ENCODE measurements around the gene C5orf24. TPM values are rescaled to one million over a fixed set of nuclear protein-coding genes. Genes with fewer than 3 reads are reported as not detected.

Gene C5orf24
- total and polyA plus RNA-seq, 10 of the 15 experiments (the other 5 are each of a cell fraction or from before 2014, with no cell fraction given): 5.4 to 26.8 (median 15.6) TPM

DNA sequence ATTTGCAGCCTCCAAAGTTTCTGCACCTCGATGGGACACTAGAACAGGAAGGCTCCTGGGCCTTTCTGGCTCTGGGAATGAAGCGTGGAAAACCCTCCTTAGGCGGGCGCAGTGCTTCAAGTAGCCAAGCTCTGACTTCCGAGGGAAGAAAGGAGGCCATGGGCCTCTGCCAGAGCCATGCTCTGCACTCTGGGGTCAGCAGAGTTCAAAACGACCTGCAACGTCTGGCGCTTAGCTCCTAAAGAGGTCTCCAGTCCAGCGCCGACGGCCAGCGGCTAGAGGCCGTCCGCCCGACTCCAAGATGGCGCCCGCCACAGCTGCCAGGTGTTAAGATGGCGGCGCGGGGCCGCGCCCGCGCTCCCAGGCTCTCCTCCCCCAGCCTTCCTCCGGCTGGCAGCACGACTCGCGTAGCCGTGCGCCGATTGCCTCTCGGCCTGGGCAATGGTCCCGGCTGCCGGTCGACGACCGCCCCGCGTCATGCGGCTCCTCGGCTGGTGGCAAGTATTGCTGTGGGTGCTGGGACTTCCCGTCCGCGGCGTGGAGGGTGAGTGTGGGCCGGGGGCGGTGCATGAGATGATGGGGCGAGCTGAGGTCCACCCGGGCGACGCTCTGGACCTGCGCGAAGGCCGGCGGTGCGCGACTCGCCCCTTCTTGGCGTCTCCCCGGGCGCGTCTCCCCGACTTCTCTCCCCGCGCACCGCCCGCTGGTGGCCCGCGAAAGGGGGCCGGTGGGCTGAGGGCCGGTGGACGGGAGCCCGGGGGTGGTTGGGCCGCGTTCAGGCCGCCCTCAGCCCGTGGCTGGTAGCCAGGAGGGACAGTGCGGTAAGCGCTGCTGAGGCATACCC lies 28.4 kb downstream of the C5orf24 start, which contains the start of gene TXNDC15 (continued):
- TF ChIP-seq, protein P1, sequence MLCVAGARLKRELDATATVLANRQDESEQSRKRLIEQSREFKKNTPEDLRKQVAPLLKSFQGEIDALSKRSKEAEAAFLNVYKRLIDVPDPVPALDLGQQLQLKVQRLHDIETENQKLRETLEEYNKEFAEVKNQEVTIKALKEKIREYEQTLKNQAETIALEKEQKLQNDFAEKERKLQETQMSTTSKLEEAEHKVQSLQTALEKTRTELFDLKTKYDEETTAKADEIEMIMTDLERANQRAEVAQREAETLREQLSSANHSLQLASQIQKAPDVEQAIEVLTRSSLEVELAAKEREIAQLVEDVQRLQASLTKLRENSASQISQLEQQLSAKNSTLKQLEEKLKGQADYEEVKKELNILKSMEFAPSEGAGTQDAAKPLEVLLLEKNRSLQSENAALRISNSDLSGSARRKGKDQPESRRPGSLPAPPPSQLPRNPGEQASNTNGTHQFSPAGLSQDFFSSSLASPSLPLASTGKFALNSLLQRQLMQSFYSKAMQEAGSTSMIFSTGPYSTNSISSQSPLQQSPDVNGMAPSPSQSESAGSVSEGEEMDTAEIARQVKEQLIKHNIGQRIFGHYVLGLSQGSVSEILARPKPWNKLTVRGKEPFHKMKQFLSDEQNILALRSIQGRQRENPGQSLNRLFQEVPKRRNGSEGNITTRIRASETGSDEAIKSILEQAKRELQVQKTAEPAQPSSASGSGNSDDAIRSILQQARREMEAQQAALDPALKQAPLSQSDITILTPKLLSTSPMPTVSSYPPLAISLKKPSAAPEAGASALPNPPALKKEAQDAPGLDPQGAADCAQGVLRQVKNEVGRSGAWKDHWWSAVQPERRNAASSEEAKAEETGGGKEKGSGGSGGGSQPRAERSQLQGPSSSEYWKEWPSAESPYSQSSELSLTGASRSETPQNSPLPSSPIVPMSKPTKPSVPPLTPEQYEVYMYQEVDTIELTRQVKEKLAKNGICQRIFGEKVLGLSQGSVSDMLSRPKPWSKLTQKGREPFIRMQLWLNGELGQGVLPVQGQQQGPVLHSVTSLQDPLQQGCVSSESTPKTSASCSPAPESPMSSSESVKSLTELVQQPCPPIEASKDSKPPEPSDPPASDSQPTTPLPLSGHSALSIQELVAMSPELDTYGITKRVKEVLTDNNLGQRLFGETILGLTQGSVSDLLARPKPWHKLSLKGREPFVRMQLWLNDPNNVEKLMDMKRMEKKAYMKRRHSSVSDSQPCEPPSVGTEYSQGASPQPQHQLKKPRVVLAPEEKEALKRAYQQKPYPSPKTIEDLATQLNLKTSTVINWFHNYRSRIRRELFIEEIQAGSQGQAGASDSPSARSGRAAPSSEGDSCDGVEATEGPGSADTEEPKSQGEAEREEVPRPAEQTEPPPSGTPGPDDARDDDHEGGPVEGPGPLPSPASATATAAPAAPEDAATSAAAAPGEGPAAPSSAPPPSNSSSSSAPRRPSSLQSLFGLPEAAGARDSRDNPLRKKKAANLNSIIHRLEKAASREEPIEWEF (IDR thresholded peaks at IDR 0.05; ENCODE audit: insufficient replicate concordance, low read depth, low read length): no peak
- TF ChIP-seq ZNF384 (IDR thresholded peaks at IDR 0.05; ENCODE audit: borderline replicate concordance, low read depth, low read length) (no peak), STAT3 (IDR thresholded peaks at IDR 0.05; ENCODE audit: low read depth, low read length) (no peak), WRNIP1 (IDR thresholded peaks at IDR 0.05; ENCODE audit: borderline replicate concordance, low read depth, low read length) (no peak), NRF1 (conservative IDR thresholded peaks at IDR 0.05; ENCODE audit: low read depth, low read length) (0 out of 2 replicates have a peak, but pooled peaks have one; percentile 8), ZBTB11 (CRISPR knock-in tag; IDR thresholded peaks at IDR 0.05) (no peak), ZNF24 (IDR thresholded peaks at IDR 0.05) (no peak), CEBPB (IDR thresholded peaks at IDR 0.05; ENCODE audit: borderline replicate concordance in 1 of 2, low read depth in 2 of 2, low read length in 2 of 2) (no peak), SUZ12 (IDR thresholded peaks at IDR 0.05; ENCODE audit: unreplicated experiment) (no peak), ZNF622 (IDR thresholded peaks at IDR 0.05) (no peak), PRDM15 (CRISPR knock-in tag; IDR thresholded peaks at IDR 0.05) (no peak)
- TF ChIP-seq, protein P2, sequence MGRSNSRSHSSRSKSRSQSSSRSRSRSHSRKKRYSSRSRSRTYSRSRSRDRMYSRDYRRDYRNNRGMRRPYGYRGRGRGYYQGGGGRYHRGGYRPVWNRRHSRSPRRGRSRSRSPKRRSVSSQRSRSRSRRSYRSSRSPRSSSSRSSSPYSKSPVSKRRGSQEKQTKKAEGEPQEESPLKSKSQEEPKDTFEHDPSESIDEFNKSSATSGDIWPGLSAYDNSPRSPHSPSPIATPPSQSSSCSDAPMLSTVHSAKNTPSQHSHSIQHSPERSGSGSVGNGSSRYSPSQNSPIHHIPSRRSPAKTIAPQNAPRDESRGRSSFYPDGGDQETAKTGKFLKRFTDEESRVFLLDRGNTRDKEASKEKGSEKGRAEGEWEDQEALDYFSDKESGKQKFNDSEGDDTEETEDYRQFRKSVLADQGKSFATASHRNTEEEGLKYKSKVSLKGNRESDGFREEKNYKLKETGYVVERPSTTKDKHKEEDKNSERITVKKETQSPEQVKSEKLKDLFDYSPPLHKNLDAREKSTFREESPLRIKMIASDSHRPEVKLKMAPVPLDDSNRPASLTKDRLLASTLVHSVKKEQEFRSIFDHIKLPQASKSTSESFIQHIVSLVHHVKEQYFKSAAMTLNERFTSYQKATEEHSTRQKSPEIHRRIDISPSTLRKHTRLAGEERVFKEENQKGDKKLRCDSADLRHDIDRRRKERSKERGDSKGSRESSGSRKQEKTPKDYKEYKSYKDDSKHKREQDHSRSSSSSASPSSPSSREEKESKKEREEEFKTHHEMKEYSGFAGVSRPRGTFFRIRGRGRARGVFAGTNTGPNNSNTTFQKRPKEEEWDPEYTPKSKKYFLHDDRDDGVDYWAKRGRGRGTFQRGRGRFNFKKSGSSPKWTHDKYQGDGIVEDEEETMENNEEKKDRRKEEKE (IDR thresholded peaks at IDR 0.05): no peak

Measured in GM12878 (cell line).